Measurements from ENCODE around the gene CDC45. TPM values are rescaled to one million over a fixed set of nuclear protein-coding genes. Genes with fewer than 3 reads are reported as not detected.
A peak's percentile ranks its signal among the peaks of the same experiment; 100 is the strongest.

The CDC45 gene
- total and polyA plus RNA-seq, 2 of the 13 experiments (the other 11 are each of a cell fraction or from before 2014, with no cell fraction given): 14.4 to 36.3 TPM

- TF ChIP-seq, protein P1, sequence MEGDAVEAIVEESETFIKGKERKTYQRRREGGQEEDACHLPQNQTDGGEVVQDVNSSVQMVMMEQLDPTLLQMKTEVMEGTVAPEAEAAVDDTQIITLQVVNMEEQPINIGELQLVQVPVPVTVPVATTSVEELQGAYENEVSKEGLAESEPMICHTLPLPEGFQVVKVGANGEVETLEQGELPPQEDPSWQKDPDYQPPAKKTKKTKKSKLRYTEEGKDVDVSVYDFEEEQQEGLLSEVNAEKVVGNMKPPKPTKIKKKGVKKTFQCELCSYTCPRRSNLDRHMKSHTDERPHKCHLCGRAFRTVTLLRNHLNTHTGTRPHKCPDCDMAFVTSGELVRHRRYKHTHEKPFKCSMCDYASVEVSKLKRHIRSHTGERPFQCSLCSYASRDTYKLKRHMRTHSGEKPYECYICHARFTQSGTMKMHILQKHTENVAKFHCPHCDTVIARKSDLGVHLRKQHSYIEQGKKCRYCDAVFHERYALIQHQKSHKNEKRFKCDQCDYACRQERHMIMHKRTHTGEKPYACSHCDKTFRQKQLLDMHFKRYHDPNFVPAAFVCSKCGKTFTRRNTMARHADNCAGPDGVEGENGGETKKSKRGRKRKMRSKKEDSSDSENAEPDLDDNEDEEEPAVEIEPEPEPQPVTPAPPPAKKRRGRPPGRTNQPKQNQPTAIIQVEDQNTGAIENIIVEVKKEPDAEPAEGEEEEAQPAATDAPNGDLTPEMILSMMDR (CRISPR knock-in tag; IDR thresholded peaks at IDR 0.05): peak; percentile 20
- no peak for TF ChIP-seq ZKSCAN8 (CRISPR knock-in tag; IDR thresholded peaks at IDR 0.05; ENCODE audit: borderline replicate concordance)
- no peak for TF ChIP-seq ZNF83 (CRISPR knock-in tag; IDR thresholded peaks at IDR 0.05; ENCODE audit: borderline replicate concordance)
- peak; percentile 94 for TF ChIP-seq ZNF687 (CRISPR knock-in tag; IDR thresholded peaks at IDR 0.05)
- TF ChIP-seq ELF1 (CRISPR knock-in tag; IDR thresholded peaks at IDR 0.05): no peak
- no peak for TF ChIP-seq ZNF567 (CRISPR knock-in tag; IDR thresholded peaks at IDR 0.05; ENCODE audit: borderline replicate concordance)
- TF ChIP-seq, protein P2, sequence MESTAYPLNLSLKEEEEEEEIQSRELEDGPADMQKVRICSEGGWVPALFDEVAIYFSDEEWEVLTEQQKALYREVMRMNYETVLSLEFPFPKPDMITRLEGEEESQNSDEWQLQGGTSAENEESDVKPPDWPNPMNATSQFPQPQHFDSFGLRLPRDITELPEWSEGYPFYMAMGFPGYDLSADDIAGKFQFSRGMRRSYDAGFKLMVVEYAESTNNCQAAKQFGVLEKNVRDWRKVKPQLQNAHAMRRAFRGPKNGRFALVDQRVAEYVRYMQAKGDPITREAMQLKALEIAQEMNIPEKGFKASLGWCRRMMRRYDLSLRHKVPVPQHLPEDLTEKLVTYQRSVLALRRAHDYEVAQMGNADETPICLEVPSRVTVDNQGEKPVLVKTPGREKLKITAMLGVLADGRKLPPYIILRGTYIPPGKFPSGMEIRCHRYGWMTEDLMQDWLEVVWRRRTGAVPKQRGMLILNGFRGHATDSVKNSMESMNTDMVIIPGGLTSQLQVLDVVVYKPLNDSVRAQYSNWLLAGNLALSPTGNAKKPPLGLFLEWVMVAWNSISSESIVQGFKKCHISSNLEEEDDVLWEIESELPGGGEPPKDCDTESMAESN (CRISPR knock-in tag; conservative IDR thresholded peaks at IDR 0.05): peak; percentile 69; the same call in 1 of the 2 replicates
- TF ChIP-seq MLLT10 (CRISPR knock-in tag; IDR thresholded peaks at IDR 0.05): no peak
- no peak for TF ChIP-seq ZBTB42 (CRISPR knock-in tag; IDR thresholded peaks at IDR 0.05)
- TF ChIP-seq FOXC1 (CRISPR knock-in tag; IDR thresholded peaks at IDR 0.05; ENCODE audit: borderline replicate concordance): peak; percentile 75; the same call in 1 of the 2 replicates
- TF ChIP-seq SRSF4 (IDR thresholded peaks at IDR 0.05; ENCODE audit: low read depth, low read length, poor library complexity, severe bottlenecking): no peak
- TF ChIP-seq PAWR (CRISPR knock-in tag; IDR thresholded peaks at IDR 0.05; ENCODE audit: borderline replicate concordance): no peak
- 0 out of 2 replicates have a peak, but pooled peaks have one; percentile 29 for TF ChIP-seq HOXA5 (CRISPR knock-in tag; IDR thresholded peaks at IDR 0.05)
- peak; percentile 65 for TF ChIP-seq ZNF781 (CRISPR knock-in tag; IDR thresholded peaks at IDR 0.05; ENCODE audit: borderline replicate concordance, not compliant biosample characterization)
- no peak for TF ChIP-seq ZNF235 (CRISPR knock-in tag; IDR thresholded peaks at IDR 0.05; ENCODE audit: borderline replicate concordance)
- no peak; the same call in 1 of the 2 replicates for TF ChIP-seq ZNF430 (CRISPR knock-in tag; IDR thresholded peaks at IDR 0.05)
- TF ChIP-seq IRF9 (CRISPR knock-in tag; IDR thresholded peaks at IDR 0.05; ENCODE audit: borderline replicate concordance): no peak
- TF ChIP-seq ZNF34 (CRISPR knock-in tag; IDR thresholded peaks at IDR 0.05; ENCODE audit: borderline replicate concordance): no peak
- TF ChIP-seq, protein P3, sequence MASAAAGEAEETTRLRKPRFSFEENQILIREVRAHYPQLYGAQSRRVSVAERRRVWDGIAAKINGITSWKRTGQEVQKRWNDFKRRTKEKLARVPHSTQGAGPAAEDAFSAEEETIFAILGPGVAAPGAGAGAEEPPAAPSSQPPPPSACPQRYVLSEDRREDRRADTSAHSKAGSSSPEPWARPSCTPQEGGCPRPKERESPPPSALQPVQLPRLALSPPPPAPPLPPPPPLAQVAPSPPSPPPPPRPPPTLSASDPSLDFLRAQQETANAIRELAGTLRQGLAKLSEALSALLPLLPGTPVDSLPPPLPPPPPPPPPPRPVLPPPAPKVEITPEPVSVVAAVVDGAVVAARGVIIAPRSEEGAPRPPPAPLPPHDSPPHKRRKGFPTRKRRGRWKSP (CRISPR knock-in tag; IDR thresholded peaks at IDR 0.05): peak; percentile 79
These were observed 48.7 kb upstream of the CDC45 start (continued) for GRCh38 chr22:19430890-19431541.

Measured in HepG2 (cell line).